Liver (tissue), 9 donors: Measurements from ENCODE around the gene TBC1D24. TPM values are rescaled to one million over a fixed set of nuclear protein-coding genes. Genes with fewer than 3 reads are reported as not detected.

ENCODE experiments used
- DNase-seq: peaks from one replicate; pipeline ENCODE4 v3.0.0-alpha.2; 2017; ENCODE audit warnings: low spot score
- H3K27ac ChIP-seq, 2 donors: one replicate each; pipeline ENCODE4 v1.7.0; 2013; ENCODE audit warnings: inconsistent platforms in 2 of 2, low read length in 2 of 2, control low read depth in 1 of 2, low read depth in 1 of 2, mild to moderate bottlenecking in 1 of 2
- H3K27me3 ChIP-seq, 4 donors: one replicate each; pipeline versions ENCODE4 v1.6.1 to v1.7.0; 2013; ENCODE audit warnings: low read length in 3 of 4, inconsistent platforms in 1 of 4, mild to moderate bottlenecking in 1 of 4, moderate library complexity in 1 of 4; ENCODE audit not compliant: control insufficient read depth in 4 of 4, insufficient read depth in 4 of 4
- H3K36me3 ChIP-seq, 4 donors: one replicate each; pipeline versions ENCODE4 v1.6.1 to v1.7.0; 2013; ENCODE audit warnings: low read length in 3 of 4, mild to moderate bottlenecking in 3 of 4, low read depth in 1 of 4, moderate library complexity in 1 of 4; ENCODE audit not compliant: control insufficient read depth in 4 of 4, insufficient read depth in 3 of 4
- H3K4me1 ChIP-seq, 4 donors: one replicate each; pipeline versions ENCODE4 v1.6.1 to v1.7.0; 2013; ENCODE audit warnings: low read length in 3 of 4, mild to moderate bottlenecking in 3 of 4, moderate library complexity in 1 of 4; ENCODE audit not compliant: control insufficient read depth in 4 of 4, insufficient read depth in 4 of 4
- H3K4me3 ChIP-seq, 3 donors: one replicate each; pipeline versions ENCODE4 v1.6.1 to v1.7.0; 2013; ENCODE audit warnings: low read length in 3 of 3, control low read depth in 1 of 3, low read depth in 1 of 3, mild to moderate bottlenecking in 1 of 3
- H3K9ac ChIP-seq, 2 donors: one replicate each; pipeline ENCODE4 v1.7.0; 2013; ENCODE audit warnings: low read length in 2 of 2, mild to moderate bottlenecking in 2 of 2, moderate library complexity in 2 of 2, control low read depth in 1 of 2, low read depth in 1 of 2
- H3K9me3 ChIP-seq, 4 donors: one replicate each; pipeline versions ENCODE4 v1.6.1 to v1.7.0; 2013; ENCODE audit warnings: low read length in 3 of 4; ENCODE audit not compliant: control insufficient read depth in 4 of 4
- ATF3 ChIP-seq: IDR thresholded peaks from 2 replicates; pipeline ENCODE4 v1.6.1; 2016; ENCODE audit warnings: antibody characterized with exemption
- CTCF ChIP-seq: fragments of 150-350 bp; IDR thresholded peaks from 2 replicates; pipeline ENCODE4 v1.5.1; 2017; ENCODE audit warnings: improper control_type of control experiment, low read depth, low read length; ENCODE audit not compliant: missing input control
- EGR1 ChIP-seq, 2 donors: IDR thresholded peaks; 2 replicates each; pipeline ENCODE4 v1.6.1; 2016 to 2018; ENCODE audit warnings: antibody characterized with exemption in 2 of 2, low read depth in 2 of 2
- FOXA2 ChIP-seq: IDR thresholded peaks from 2 replicates; pipeline ENCODE4 v1.6.1; 2016; ENCODE audit warnings: antibody characterized with exemption
- GABPA ChIP-seq, 2 donors: IDR thresholded peaks in 1 of 2; conservative IDR thresholded peaks in 1 of 2; 2 replicates each; pipeline ENCODE4 v1.6.1; 2016; ENCODE audit warnings: antibody characterized with exemption in 2 of 2, mild to moderate bottlenecking in 1 of 2, moderate library complexity in 1 of 2
- HNF4A ChIP-seq, 2 donors: conservative IDR thresholded peaks; 2 replicates each; pipeline ENCODE4 v1.6.1; 2016; ENCODE audit warnings: antibody characterized with exemption in 2 of 2, mild to moderate bottlenecking in 2 of 2
- HNF4G ChIP-seq: IDR thresholded peaks from 2 replicates; pipeline ENCODE4 v1.6.1; 2016; ENCODE audit warnings: antibody characterized with exemption
- JUND ChIP-seq, 2 donors: IDR thresholded peaks; 2 replicates each; pipeline ENCODE4 v1.6.1; 2016; ENCODE audit warnings: antibody characterized with exemption in 2 of 2
- NR2F2 ChIP-seq: IDR thresholded peaks from 2 replicates; pipeline ENCODE4 v1.6.1; 2016; ENCODE audit warnings: antibody characterized with exemption
- RAD21 ChIP-seq, 2 donors: IDR thresholded peaks; 2 replicates each; pipeline ENCODE4 v1.6.1; 2016; ENCODE audit warnings: antibody characterized with exemption in 2 of 2, mild to moderate bottlenecking in 2 of 2
- RXRA ChIP-seq, 2 donors: IDR thresholded peaks; 2 replicates each; pipeline ENCODE4 v1.6.1; 2017 to 2018; ENCODE audit warnings: antibody characterized with exemption in 2 of 2, mild to moderate bottlenecking in 1 of 2
- SP1 ChIP-seq: IDR thresholded peaks from 2 replicates; pipeline ENCODE4 v1.6.1; 2018; ENCODE audit warnings: antibody characterized with exemption, mild to moderate bottlenecking
- WGBS: extraction: QIAGEN DNeasy Blood & Tissue Kit; methylation state at CpG from one replicate; pipeline ENCODE4 v1.1.7; 2013; 5-methylcytosine and 5-hydroxymethylcytosine counted together
- polyA plus RNA-seq, 2 donors: library from polyadenylated mRNA; stranded (reverse) in 1 of 2; unstranded in 1 of 2; fragments of 200-250 nt in 1 of 2; fragments of >200 nt in 1 of 2; fragmentation: Nextera tagmentation in 1 of 2; extraction: Ambion mirVana in 1 of 2; gene quantifications; one replicate each; pipeline versions ENCODE4 v1.2.1 to v1.2.3, GENCODE V29; 2013 to 2015
- total RNA-seq, 2 donors: library from RNA; depleted of rRNA; stranded (reverse); fragments of >200 nt; gene quantifications; one replicate each; pipeline ENCODE4 v1.2.3, GENCODE V29; 2014
- TF ChIP-seq, protein P1 (sequence below): IDR thresholded peaks from 2 replicates; pipeline ENCODE4 v1.6.1; 2016; ENCODE audit warnings: antibody characterized with exemption, mild to moderate bottlenecking
- donor health status: healthy.
- donor health status: healthy.
- donor health status: healthy.
- donor health status: healthy.
- donor health status: healthy.

Gene TBC1D24
- total and polyA plus RNA-seq, 4 donors, result 8.4 to 22.3 (median 11.5) TPM

GRCh38 chr16:2473446-2473926 lies 1.4 kb upstream of the TBC1D24 start:
- H3K4me1 ChIP-seq, result peaks cover 37 to 80% (median 58%) of the 10 kb centered on the region in 4 donors
- H3K27me3 ChIP-seq, result no peaks in the 10 kb centered on the region
- 8% methylated on average over 49 of the region's 49 CpGs for WGBS
- H3K27ac ChIP-seq, result no peak overlapping the region
- H3K4me3 ChIP-seq, result peak overlapping the region in 1 of 3 donors; percentile 87
- TF ChIP-seq, protein P1, sequence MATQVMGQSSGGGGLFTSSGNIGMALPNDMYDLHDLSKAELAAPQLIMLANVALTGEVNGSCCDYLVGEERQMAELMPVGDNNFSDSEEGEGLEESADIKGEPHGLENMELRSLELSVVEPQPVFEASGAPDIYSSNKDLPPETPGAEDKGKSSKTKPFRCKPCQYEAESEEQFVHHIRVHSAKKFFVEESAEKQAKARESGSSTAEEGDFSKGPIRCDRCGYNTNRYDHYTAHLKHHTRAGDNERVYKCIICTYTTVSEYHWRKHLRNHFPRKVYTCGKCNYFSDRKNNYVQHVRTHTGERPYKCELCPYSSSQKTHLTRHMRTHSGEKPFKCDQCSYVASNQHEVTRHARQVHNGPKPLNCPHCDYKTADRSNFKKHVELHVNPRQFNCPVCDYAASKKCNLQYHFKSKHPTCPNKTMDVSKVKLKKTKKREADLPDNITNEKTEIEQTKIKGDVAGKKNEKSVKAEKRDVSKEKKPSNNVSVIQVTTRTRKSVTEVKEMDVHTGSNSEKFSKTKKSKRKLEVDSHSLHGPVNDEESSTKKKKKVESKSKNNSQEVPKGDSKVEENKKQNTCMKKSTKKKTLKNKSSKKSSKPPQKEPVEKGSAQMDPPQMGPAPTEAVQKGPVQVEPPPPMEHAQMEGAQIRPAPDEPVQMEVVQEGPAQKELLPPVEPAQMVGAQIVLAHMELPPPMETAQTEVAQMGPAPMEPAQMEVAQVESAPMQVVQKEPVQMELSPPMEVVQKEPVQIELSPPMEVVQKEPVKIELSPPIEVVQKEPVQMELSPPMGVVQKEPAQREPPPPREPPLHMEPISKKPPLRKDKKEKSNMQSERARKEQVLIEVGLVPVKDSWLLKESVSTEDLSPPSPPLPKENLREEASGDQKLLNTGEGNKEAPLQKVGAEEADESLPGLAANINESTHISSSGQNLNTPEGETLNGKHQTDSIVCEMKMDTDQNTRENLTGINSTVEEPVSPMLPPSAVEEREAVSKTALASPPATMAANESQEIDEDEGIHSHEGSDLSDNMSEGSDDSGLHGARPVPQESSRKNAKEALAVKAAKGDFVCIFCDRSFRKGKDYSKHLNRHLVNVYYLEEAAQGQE, result no peak
- no peak for TF ChIP-seq RAD21 (IDR thresholded peaks at IDR 0.05)
- TF ChIP-seq ATF3, result no peak
- TF ChIP-seq EGR1 (IDR thresholded peaks at IDR 0.05; ENCODE audit: low read depth in 2 of 2), result no peak
- TF ChIP-seq CTCF, result no peak
- TF ChIP-seq HNF4G, result no peak
- TF ChIP-seq FOXA2, result no peak
- no peak for TF ChIP-seq JUND (IDR thresholded peaks at IDR 0.05)
- no peak for TF ChIP-seq SP1
- H3K36me3 ChIP-seq, result no peaks in the 10 kb centered on the region
- H3K9me3 ChIP-seq, result no peaks in the 10 kb centered on the region
- DNase-seq, result no peak
- no peak overlapping the region for H3K9ac ChIP-seq

GRCh38 chr16:2473999-2474876 lies 689 bp upstream of the TBC1D24 start:
- no peaks in the 10 kb centered on the region for H3K27me3 ChIP-seq
- peaks cover 30 to 74% (median 52%) of the 10 kb centered on the region in 4 donors for H3K4me1 ChIP-seq
- TF ChIP-seq ATF3, result no peak
- no peak for TF ChIP-seq NR2F2
- no peak for TF ChIP-seq RXRA (IDR thresholded peaks at IDR 0.05)
- TF ChIP-seq HNF4G, result no peak
- TF ChIP-seq GABPA (IDR thresholded peaks at IDR 0.05 in 1 of 2, conservative IDR thresholded peaks at IDR 0.05 in 1 of 2), result no peak
- no peak for TF ChIP-seq EGR1 (IDR thresholded peaks at IDR 0.05; ENCODE audit: low read depth in 2 of 2)
- TF ChIP-seq CTCF, result peak; percentile 34
- TF ChIP-seq HNF4A (conservative IDR thresholded peaks at IDR 0.05), result no peak
- peak overlapping the region; percentile 56 to 87 (median 67) for H3K4me3 ChIP-seq
- H3K9me3 ChIP-seq, result no peaks in the 10 kb centered on the region
- WGBS, result under 1% methylated on average over 100 of the region's 100 CpGs
- peak overlapping the region in 1 of 2 donors; percentile 5 for H3K9ac ChIP-seq
- peak; percentile 67 for DNase-seq
- no peaks in the 10 kb centered on the region for H3K36me3 ChIP-seq
- peak overlapping the region; percentile 87 to 91 for H3K27ac ChIP-seq
